Measurements from ENCODE around the gene DPP10. TPM values are rescaled to one million over a fixed set of nuclear protein-coding genes. Genes with fewer than 3 reads are reported as not detected.

The DPP10 gene
- total RNA-seq, 1 donor from 2014 or later: 73.0 TPM

DNA sequence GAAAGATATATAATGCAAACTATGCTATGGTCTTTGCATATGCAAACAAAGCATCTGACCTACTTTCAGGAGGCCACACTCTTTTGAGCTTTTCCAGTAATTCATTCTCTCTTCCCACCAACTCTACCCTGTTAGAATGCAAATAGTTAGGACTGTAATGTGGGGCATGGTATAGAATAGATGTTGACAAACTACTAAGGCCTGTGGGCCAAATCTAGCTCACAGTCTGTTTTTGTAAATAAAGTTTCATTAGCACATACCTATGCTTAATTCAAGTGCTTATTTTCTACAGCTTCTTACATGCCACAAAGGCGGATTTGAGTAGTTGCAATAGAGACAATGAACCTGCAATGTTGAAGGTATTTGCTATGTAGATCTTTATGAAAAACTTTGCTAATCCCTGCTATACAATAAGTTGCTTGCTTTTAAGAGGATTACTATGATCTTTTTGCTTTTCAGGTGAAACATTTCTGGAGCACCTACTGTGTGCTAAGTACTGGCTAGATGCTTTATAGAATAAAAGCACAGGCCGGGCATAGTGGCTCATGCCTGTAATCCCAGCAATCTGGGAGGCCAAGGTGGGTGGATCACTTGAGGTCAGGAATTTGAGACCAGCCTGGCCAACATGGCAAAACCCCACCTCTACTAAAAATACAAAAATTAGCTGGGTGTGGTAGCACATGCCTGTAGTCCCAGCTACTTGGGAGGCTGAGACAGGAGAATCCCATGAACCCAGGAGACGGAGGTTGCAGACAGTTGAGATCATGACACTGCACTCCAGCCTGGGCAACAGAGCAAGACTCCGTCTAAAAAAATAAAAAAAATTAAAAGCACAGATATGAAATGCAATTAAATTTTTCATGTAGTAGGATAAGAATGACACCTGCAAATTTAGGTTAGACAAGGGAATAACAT, 267.8 kb downstream of the DPP10 start:
- H3K27ac Mint-ChIP-seq: no peak overlapping the region
- H3K4me1 Mint-ChIP-seq: no peaks in the 10 kb centered on the region
- TF ChIP-seq CTCF (IDR thresholded peaks at IDR 0.05; ENCODE audit: unreplicated experiment): no peak
- DNase-seq (ENCODE audit: low spot score in 2 of 2, unreplicated experiment in 2 of 2): no peak
- no peak overlapping the region for H3K4me3 Mint-ChIP-seq
- no peaks in the 10 kb centered on the region for H3K36me3 Mint-ChIP-seq
- H3K27me3 Mint-ChIP-seq (ENCODE audit: low read depth): peaks cover 7% of the 10 kb centered on the region
- H3K9me3 Mint-ChIP-seq: no peaks in the 10 kb centered on the region

- TF ChIP-seq CTCF (IDR thresholded peaks at IDR 0.05; ENCODE audit: unreplicated experiment): no peak
- H3K36me3 Mint-ChIP-seq: no peaks in the 10 kb centered on the region
- H3K4me1 Mint-ChIP-seq: no peaks in the 10 kb centered on the region
- DNase-seq (ENCODE audit: low spot score in 2 of 2, unreplicated experiment in 2 of 2): no peak
- no peaks in the 10 kb centered on the region for H3K9me3 Mint-ChIP-seq
- peaks cover 2% of the 10 kb centered on the region for H3K27me3 Mint-ChIP-seq (ENCODE audit: low read depth)
- H3K27ac Mint-ChIP-seq: no peak overlapping the region
- no peak overlapping the region for H3K4me3 Mint-ChIP-seq
These were observed 271.9 kb downstream of the DPP10 start for GRCh38 chr2:114714313-114714712.

GRCh38 chr2:114717049-114717448, 274.6 kb downstream of the DPP10 start:
- Mint-ChIP-seq H3K4me1 (no peaks in the 10 kb centered on the region), H3K9me3 (no peaks in the 10 kb centered on the region), H3K27me3 (ENCODE audit: low read depth) (peaks cover 2% of the 10 kb centered on the region), H3K4me3 (no peak overlapping the region), H3K36me3 (no peaks in the 10 kb centered on the region), H3K27ac (no peak overlapping the region)
- no peak for DNase-seq (ENCODE audit: low spot score in 2 of 2, unreplicated experiment in 2 of 2)
- TF ChIP-seq CTCF (IDR thresholded peaks at IDR 0.05; ENCODE audit: unreplicated experiment): no peak

DNA sequence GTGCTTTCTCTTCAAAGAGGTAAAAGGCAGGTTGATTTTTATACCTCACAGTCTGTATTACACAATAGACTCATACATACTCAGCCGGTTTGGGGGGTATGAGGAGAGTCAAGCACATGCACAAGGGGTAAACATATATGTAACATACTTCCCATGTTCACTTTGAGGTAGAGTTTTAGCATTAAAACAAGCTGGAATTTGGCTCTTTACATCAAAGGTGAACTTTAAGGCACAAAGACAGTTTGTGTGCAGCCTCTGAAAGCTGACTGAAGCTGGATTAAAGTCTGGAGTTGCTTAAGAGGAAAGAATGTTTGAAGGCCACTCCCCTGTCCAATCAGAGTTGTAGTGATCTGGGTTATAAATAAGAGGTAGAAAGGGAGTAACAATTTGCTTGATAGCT, 282.0 kb downstream of the DPP10 start:
- Mint-ChIP-seq H3K36me3 (no peaks in the 10 kb centered on the region), H3K4me3 (no peak overlapping the region), H3K9me3 (peaks cover 8% of the 10 kb centered on the region), H3K4me1 (peaks cover 4% of the 10 kb centered on the region), H3K27me3 (ENCODE audit: low read depth) (peaks cover 5% of the 10 kb centered on the region), H3K27ac (no peak overlapping the region)
- TF ChIP-seq CTCF (IDR thresholded peaks at IDR 0.05; ENCODE audit: unreplicated experiment): no peak
- DNase-seq (ENCODE audit: low spot score in 2 of 2, unreplicated experiment in 2 of 2): no peak

DNA sequence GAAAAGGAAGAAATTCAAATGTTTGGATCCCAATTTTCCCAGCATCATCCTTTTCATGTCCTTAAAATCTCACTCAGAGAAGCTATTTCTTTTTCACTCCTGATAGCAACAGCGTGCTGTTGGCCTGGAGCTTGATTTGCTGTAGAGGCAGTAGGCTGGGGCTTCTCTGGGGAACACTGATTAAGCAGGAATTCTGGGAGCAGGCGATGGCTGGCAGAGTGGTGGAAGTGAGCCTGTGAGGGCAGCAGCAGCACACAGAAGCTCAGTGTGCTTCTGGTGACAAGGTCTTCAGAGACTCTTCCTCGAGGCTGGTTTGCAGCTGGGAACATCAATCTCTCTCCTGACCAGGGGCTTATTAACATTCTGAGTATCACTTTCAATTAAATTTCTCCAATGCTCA, 284.6 kb downstream of the DPP10 start:
- Mint-ChIP-seq H3K36me3 (no peaks in the 10 kb centered on the region), H3K27ac (no peak overlapping the region), H3K9me3 (peaks cover 8% of the 10 kb centered on the region), H3K4me3 (no peak overlapping the region), H3K4me1 (peaks cover 4% of the 10 kb centered on the region), H3K27me3 (ENCODE audit: low read depth) (peaks cover 4% of the 10 kb centered on the region)
- no peak for TF ChIP-seq CTCF (IDR thresholded peaks at IDR 0.05; ENCODE audit: unreplicated experiment)
- no peak for DNase-seq (ENCODE audit: low spot score in 2 of 2, unreplicated experiment in 2 of 2)
